Activated CD8-positive, alpha-beta memory T cell treated with anti-CD3 and anti-CD28 coated beads for 48 hours (primary cell): ENCODE results near the gene TSHZ1.

Source experiments
- DNase-seq, 3 experiments: peaks; one replicate each; pipeline ENCODE4 v3.0.0-alpha.2; 2020; ENCODE audit warnings: low read depth in 2 of 3, low spot score in 2 of 3

Gene TSHZ1

DNA sequence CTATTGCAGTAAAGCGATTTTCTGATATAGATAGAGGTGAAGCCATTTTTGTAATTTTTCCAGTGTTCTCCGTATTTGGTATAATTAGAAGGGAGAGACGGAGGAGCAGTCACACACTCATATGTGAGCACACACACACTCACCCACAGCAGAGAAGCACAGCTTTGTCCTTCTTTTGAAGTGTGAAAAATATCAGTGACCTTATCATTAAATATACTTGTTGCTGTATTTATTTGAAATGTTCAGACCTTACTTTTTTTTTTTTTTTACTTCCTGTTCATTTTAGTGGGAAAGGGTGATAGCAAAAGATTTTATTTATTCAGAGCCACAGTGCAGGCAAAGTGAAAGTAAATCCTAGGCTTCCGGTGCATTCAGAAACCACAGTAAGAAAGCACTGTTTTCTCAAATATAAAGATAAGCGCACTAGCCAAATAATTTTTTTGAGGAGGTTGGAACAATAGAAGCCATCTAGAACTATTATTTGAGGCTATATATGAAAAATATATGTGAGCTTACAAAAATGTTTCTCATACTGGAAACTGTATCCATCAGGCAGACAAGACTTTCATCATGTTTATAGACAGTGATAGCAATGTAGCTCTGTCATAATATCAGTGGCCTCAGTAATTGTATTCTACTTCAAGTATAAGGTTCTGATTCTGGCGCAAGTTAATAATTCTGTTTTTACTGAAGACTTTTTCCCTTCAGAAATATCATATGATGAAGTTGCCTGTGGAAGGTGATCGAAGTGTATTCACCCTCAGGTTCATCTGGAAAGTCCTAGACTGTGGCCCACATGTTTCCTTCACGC lies 37.2 kb downstream of the TSHZ1 start:
- DNase-seq: no peak

DNA sequence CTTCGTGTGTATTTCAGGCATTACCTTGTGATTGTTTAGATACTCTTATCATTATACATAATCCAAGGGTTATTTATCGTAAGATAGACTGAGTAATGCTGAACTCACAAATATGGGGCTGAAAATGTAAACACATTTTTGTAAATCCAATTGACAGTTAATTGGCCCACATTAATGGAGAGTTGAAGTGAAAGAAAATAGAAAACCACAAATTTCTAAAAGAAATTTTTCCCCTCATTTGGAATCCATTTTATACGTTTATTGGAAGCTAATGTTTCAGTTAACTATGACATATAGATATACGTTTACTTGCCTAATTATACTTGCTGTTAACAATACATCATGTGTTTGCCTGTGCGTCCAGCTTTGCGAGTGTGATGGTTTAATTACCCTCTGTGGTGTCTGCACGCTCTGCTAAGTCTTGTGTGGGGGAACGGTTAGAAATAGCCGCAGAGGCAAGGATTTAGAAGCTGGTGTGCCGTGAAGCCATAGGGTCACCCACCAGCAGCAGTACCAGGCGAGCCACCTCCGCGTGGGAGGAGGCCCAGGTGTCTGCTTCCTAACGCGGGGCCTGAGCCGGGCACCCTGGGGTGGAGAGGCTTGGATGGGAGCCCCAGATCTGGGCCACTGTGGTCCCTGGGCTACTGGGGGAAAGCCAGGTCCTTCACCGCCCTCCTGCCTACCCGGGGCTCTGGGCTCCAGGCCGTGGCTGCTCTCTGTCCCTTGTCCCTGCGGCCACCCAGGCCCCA lies 38.0 kb downstream of the TSHZ1 start:
- DNase-seq: no peak

DNA sequence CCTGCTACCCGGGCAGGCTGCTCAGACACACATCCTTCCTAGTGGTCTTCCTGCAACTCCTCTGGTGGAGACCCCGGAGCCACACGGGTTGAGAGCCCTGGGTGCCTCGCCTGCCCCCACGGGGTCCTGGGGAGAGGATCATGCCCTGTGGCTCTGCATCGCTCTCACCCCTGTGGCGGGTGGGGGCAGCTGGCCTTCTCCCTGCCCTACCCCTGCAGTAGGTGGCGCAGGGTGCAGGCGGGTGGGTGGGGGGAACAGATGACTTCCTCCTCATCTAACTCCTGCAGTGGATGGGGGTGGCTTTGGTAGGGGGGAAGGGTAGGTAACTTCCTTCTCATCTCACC lies 38.5 kb downstream of the TSHZ1 start:
- no peak for DNase-seq

GRCh38 chr18:75249672-75250470 lies 39.3 kb downstream of the TSHZ1 start:
- DNase-seq: no peak

DNA sequence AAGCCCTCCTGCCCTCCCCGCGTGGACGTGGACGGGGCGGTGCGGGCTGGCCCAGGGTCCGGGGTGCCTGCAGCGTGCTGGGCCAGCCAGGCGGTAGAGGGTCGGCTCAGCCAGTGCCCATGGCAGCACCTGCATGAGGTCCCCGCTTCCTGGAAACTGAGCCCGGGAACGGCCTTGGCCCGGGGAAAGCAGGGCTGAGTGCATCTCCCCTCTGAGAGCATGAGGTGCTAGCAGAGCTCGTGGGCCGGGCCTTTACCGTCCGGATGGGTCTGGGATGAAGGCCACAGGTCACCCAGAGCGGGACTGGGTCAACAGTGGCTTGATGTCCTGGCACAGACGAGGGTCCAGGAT lies 39.8 kb downstream of the TSHZ1 start:
- DNase-seq: no peak

DNA sequence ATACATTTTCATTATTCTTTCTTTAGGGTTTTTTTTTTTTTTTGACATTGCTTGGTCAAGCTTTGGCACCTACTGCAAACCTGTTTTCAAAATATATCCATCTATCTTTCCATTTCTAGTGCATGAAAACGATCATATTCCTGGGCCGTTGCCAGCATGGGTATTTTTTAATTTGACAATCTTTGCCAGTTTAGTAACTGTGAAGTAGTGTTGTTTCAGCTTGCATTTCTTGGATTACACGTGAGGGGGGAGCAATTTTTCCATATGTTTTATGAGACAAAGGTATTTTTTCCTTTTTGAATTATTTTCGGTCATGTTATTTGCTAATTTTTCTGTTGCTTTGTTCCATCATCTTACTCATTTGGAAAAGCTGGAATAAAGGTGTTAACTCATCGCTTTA lies 40.9 kb downstream of the TSHZ1 start:
- no peak for DNase-seq

DNA sequence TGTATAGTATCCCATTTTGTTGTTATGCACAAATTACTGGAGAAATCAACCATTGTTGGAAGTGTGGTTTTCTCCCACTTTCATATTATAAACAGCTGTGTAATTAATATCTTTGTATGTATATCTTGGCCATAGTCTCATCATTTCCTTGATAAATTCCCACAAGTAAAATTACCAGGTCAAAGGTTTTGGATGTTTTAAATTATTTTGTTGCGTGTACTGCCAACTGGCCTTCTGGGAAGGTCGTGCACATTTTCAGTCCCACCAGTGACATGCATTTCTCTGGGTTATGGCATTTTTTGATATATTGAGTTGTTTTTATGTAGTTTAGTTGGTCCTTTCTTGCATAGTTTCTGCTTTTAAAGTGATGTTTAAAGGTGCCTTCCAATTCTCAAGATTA lies 41.5 kb downstream of the TSHZ1 start:
- DNase-seq: no peak

DNA sequence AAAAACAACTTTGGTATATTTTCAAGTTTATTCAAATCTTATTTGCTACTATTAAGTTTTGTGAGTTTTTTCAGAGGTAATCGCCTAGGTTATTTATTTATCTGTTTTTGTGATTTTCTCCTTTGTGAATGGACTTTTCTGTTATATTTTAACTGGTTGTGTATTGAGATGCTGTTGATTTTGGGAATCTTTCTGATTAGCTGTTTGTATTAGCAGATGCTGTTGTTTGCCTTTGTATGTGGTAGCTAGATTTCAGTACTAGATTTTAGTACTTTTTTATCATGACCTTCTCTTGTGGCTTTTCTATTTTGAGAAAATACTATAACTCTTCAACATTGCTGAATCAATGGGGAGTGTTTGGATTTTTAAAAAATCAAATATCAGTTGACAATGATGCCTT lies 42.4 kb downstream of the TSHZ1 start:
- DNase-seq: no peak

DNA sequence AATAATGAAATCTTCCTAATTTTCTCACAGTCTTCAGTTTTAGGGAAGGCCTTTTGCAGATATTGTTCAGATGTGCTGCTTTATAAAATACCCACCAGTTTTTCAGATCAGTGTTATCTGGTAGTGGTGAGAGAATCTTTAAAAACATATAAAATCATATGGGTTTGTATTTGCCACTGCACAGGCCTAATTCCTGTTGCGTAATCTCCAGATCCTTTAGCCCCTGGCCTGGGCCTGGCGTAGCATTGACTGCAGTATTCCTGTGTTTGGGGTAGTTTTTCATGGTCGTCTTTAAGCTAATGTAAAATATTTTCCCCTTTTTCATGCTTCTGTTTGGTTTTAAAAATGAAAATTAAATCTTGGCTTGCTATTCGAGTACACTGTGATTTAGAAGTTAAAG lies 43.2 kb downstream of the TSHZ1 start:
- DNase-seq: no peak

GRCh38 chr18:75255094-75255493 lies 44.5 kb downstream of the TSHZ1 start:
- no peak for DNase-seq

- no peak for DNase-seq
These were observed 45.8 kb downstream of the TSHZ1 start for GRCh38 chr18:75256376-75256775.

- DNase-seq: no peak
These were observed 47.0 kb downstream of the TSHZ1 start for GRCh38 chr18:75257605-75258004.

GRCh38 chr18:75261430-75262223 lies 51.0 kb downstream of the TSHZ1 start:
- DNase-seq: no peak

GRCh38 chr18:75262511-75262910 lies 51.9 kb downstream of the TSHZ1 start:
- no peak for DNase-seq

GRCh38 chr18:75264195-75264594 lies 53.6 kb downstream of the TSHZ1 start:
- no peak for DNase-seq

- DNase-seq: no peak
These were observed 54.5 kb downstream of the TSHZ1 start for GRCh38 chr18:75264926-75265597.

DNA sequence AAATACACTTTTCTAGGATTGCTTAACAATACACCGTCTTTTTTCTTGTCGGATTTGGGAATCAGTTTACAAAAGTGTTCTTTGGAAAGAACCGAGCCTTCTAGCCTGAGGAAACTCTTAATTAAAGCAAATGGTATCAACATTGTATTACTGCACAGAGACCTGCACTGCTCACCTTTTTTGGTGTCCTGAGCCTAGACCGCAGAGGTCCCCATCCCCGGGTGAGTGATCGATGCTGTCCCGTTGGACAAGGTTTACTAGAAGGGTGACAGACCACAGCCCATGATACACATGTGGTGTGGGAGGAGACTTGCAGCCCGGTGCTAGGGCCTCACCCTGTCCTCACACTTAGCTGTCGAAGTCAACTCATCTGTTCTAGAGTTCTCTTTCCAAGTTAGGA lies 55.3 kb downstream of the TSHZ1 start:
- no peak for DNase-seq

DNA sequence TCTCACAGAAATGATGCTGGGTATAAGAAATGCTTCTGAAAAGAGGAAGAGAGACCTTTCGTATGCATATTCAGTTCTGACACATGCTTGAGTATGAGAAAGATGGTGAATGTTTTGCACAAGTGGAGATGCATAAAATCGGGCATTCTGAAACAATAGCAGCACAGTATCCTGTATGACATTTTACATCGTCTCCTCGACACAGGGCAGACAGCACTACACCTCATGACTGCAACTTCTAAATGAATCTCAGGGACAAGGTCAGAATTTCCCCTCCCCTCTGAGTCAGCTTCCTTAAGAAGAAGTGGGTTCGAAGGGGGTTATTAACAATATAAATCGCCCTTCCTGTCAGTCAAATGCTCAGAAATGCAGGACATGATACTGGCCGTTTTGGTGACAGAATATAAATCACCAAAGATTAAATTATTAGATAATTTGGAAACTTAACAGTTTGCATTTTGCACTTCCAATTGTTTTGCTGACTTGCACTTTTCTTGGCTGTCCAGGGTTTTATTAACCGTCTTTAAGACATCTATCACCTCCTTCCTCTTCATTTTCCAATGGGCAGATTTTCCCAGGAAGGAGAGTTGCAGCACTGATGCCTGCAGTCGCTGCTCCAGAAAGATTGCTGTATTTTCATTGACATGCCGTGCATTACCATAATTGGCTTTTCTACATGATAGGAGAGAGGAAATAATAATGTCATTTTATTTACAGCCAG lies 57.2 kb downstream of the TSHZ1 start:
- DNase-seq: no peak

GRCh38 chr18:75268364-75268646 lies 57.7 kb downstream of the TSHZ1 start:
- no peak for DNase-seq

DNA sequence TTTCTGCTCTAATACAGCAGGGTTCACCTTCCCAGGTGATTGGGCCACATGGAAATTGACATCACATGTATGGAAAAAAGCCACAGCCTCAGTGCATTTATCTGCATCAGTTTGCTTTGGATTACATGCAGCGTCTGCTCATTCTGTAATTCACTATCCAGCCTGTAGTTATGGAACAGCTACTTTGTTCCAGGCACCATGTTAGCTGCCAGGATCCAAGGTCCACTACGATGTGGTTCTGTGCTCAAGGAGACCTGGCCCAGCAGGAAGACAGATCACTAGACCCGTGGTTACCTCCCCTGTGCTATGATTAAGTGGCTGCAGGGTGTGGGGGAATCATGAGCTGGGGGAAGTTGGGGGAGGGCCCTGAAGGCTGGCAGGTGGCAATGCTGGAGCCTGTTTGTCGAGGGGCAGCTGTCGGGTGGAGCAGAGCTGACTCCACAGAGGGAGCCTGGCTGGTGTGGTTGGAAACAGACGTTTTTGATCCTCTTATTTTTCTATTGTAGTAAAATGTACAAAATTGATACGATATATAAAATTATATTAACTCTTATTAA lies 58.6 kb downstream of the TSHZ1 start:
- DNase-seq: no peak
